UCSD-AML1 (cell line): ENCODE measurements around the gene CKAP5.
A peak's percentile ranks its signal among the peaks of the same experiment; 100 is the strongest.

Source experiments
- DNase-seq: peaks from one replicate; lab custom pipeline; 2025; ENCODE audit not compliant: unreplicated experiment; lab: John Stamatoyannopoulos, UW

Gene CKAP5

GRCh38 chr11:46845740-46846509 lies at the start of gene CKAP5:
Gene CKAP5 (minus strand): TSS chr11:46846280. CDS start chr11:46821231, 25,049 bp downstream.
- DNase-seq, result peak; percentile 87

GRCh38 chr11:46895821-46896220 lies 49.7 kb upstream of the CKAP5 start:
- no peak for DNase-seq

- DNase-seq, result no peak
Observed at GRCh38 chr11:46894961-46895360, 48.9 kb upstream of the CKAP5 start.

- no peak for DNase-seq
Observed at GRCh38 chr11:46894506-46894905, 48.4 kb upstream of the CKAP5 start.

GRCh38 chr11:46892838-46893237 lies 46.8 kb upstream of the CKAP5 start:
- no peak for DNase-seq

- no peak for DNase-seq
Observed at GRCh38 chr11:46892109-46892508, 46.0 kb upstream of the CKAP5 start.

- DNase-seq, result no peak
Observed at GRCh38 chr11:46890665-46891064, 44.6 kb upstream of the CKAP5 start.

GRCh38 chr11:46889689-46890475 lies 43.8 kb upstream of the CKAP5 start:
- peak; percentile 49 for DNase-seq

- DNase-seq, result no peak
Observed at GRCh38 chr11:46889251-46889650, 43.2 kb upstream of the CKAP5 start.

- DNase-seq, result no peak
Observed at GRCh38 chr11:46888636-46889035, 42.6 kb upstream of the CKAP5 start.

- DNase-seq, result no peak
Observed at GRCh38 chr11:46886211-46886610, 40.1 kb upstream of the CKAP5 start.

- no peak for DNase-seq
Observed at GRCh38 chr11:46879056-46879585, 33.0 kb upstream of the CKAP5 start.

- DNase-seq, result no peak
Observed at GRCh38 chr11:46877580-46877979, 31.5 kb upstream of the CKAP5 start.

GRCh38 chr11:46876471-46876870 lies 30.4 kb upstream of the CKAP5 start:
- no peak for DNase-seq

GRCh38 chr11:46874586-46874985 lies 28.5 kb upstream of the CKAP5 start:
- no peak for DNase-seq

GRCh38 chr11:46868912-46869311 lies 22.8 kb upstream of the CKAP5 start:
- DNase-seq, result no peak

- DNase-seq, result no peak
Observed at GRCh38 chr11:46865340-46865739, 19.3 kb upstream of the CKAP5 start.

GRCh38 chr11:46860218-46860617 lies 14.1 kb upstream of the CKAP5 start:
- no peak for DNase-seq

- DNase-seq, result no peak
Observed at GRCh38 chr11:46858920-46859546, 13.0 kb upstream of the CKAP5 start.

GRCh38 chr11:46857666-46858065 lies 11.6 kb upstream of the CKAP5 start:
- DNase-seq, result no peak

- no peak for DNase-seq
Observed at GRCh38 chr11:46856605-46857343, 10.7 kb upstream of the CKAP5 start.
